Tibial nerve (tissue), 4 donors: ENCODE results near the gene IL1RAPL2. TPM values are rescaled to one million over a fixed set of nuclear protein-coding genes. Genes with fewer than 3 reads are reported as not detected.
"Not testable (repeated sequence)": the region's sequence is repeated elsewhere in the genome, so short reads cannot be mapped to it uniquely, and the experiment has no call there.

Experiments
- DNase-seq, 2 donors: peaks; one replicate each; pipeline ENCODE4 v3.0.0-alpha.2; 2019; ENCODE audit warnings: low spot score in 2 of 2
- H3K27ac ChIP-seq, 4 donors: fragments of 200-600 bp; sonication (generic) in 3 of 4; one replicate each; pipeline ENCODE4 v1.5.1; 2017 to 2019; ENCODE audit warnings: mild to moderate bottlenecking in 1 of 4
- H3K27me3 ChIP-seq, 2 donors: fragments of 200-600 bp; sonication (generic) in 1 of 2; one replicate each; pipeline versions ENCODE4 v1.5.1 to v1.6.0; 2017 to 2019
- H3K36me3 ChIP-seq, 3 donors: fragments of 200-600 bp; sonication (generic); one replicate each; pipeline ENCODE4 v1.5.1; 2018 to 2019
- H3K4me1 ChIP-seq, 4 donors: fragments of 200-600 bp; sonication (generic) in 3 of 4; one replicate each; pipeline ENCODE4 v1.5.1; 2017 to 2019
- H3K4me3 ChIP-seq, 4 donors: fragments of 200-600 bp; sonication (generic) in 3 of 4; one replicate each; pipeline ENCODE4 v1.5.1; 2017 to 2019; ENCODE audit warnings: mild to moderate bottlenecking in 1 of 4, moderate library complexity in 1 of 4
- H3K9me3 ChIP-seq, 4 donors: fragments of 200-600 bp; sonication (generic) in 3 of 4; one replicate each; pipeline ENCODE4 v1.5.1; 2017 to 2019
- CTCF ChIP-seq, 5 experiments: fragments of 200-600 bp in 3 of 5; fragments of 450-650 bp in 2 of 5; sonication (generic) in 3 of 5; IDR thresholded peaks; one replicate each; pipeline ENCODE4 v1.5.1; 2016 to 2019; ENCODE audit warnings: antibody characterized with exemption in 5 of 5, mild to moderate bottlenecking in 3 of 5, moderate library complexity in 2 of 5
- EP300 ChIP-seq, 2 donors: sonication (generic); formaldehyde crosslinking; IDR thresholded peaks; one replicate each; pipeline ENCODE4 v1.6.1; 2017; ENCODE audit warnings: antibody characterized with exemption in 2 of 2, mild to moderate bottlenecking in 1 of 2
- POLR2A ChIP-seq, 2 donors: fragments of 450-650 bp; IDR thresholded peaks; one replicate each; pipeline ENCODE4 v1.6.1; 2017; ENCODE audit warnings: antibody characterized with exemption in 2 of 2, mild to moderate bottlenecking in 2 of 2, moderate library complexity in 2 of 2
- whole genome bisulfite sequencing, 2 donors: methylation state at CpG; one replicate each; pipeline ENCODE4 v1.1.5; 2018; 5-methylcytosine and 5-hydroxymethylcytosine counted together
- total RNA-seq, 4 donors: library from RNA; depleted of rRNA; stranded (reverse); fragments of >200 nt; gene quantifications; one replicate each; pipeline ENCODE4 v1.1.0, GENCODE V29; 2016

The IL1RAPL2 gene
- total RNA-seq, 4 donors from 2014 or later = not detected

GRCh38 chrX:105220636-105221035, 654.6 kb downstream of the IL1RAPL2 start, which contains the start of gene TEX13A:
Gene TEX13A, minus strand, starts transcription at chrX:105220694. Its CDS starts 297 bp downstream, at chrX:105220397.
- DNase-seq = no peak
- Histone ChIP-seq H3K27ac (no peak within 1 kb of the TSS), H3K4me1 (no peaks in the 10 kb centered on the region), H3K36me3 (no peaks in the 10 kb centered on the region), H3K27me3 (no peaks in the 10 kb centered on the region), H3K4me3 (no peak within 1 kb of the TSS), H3K9me3 (no peaks in the 10 kb centered on the region)
- WGBS, 2 donors = 85 to 90% methylated on average over 6 to 7 of the region's 7 CpGs
- TF ChIP-seq POLR2A (IDR thresholded peaks at IDR 0.05) = no peak

- H3K9me3 ChIP-seq = no peaks in the 10 kb centered on the region
- no peaks in the 10 kb centered on the region for H3K36me3 ChIP-seq
- WGBS, 2 donors = 74 to 79% methylated on average over 3 of the region's 3 CpGs
- no peaks in the 10 kb centered on the region for H3K4me1 ChIP-seq
- H3K27me3 ChIP-seq = no peaks in the 10 kb centered on the region
- no peak for DNase-seq
- H3K4me3 ChIP-seq = no peak overlapping the region
- TF ChIP-seq EP300 (IDR thresholded peaks at IDR 0.05) (no peak), CTCF (IDR thresholded peaks at IDR 0.05) (no peak), POLR2A (IDR thresholded peaks at IDR 0.05) (no peak)
- no peak overlapping the region for H3K27ac ChIP-seq
Measured at GRCh38 chrX:105221374-105221773, 655.4 kb downstream of the IL1RAPL2 start.

GRCh38 chrX:105226499-105226898, 660.5 kb downstream of the IL1RAPL2 start:
- Histone ChIP-seq H3K4me1 (no peaks in the 10 kb centered on the region), H3K36me3 (no peaks in the 10 kb centered on the region), H3K9me3 (no peaks in the 10 kb centered on the region), H3K27ac (no peak overlapping the region), H3K4me3 (no peak overlapping the region), H3K27me3 (peaks cover 0 to 4% of the 10 kb centered on the region in 2 donors)
- TF ChIP-seq EP300 (IDR thresholded peaks at IDR 0.05) (no peak), POLR2A (IDR thresholded peaks at IDR 0.05) (no peak)
- 68 to 88% methylated on average over 5 of the region's 5 CpGs for WGBS, 2 donors
- DNase-seq = no peak

GRCh38 chrX:105228602-105229001, 662.6 kb downstream of the IL1RAPL2 start:
- Histone ChIP-seq H3K27me3 (peaks cover 0 to 4% of the 10 kb centered on the region in 2 donors), H3K9me3 (no peaks in the 10 kb centered on the region), H3K36me3 (no peaks in the 10 kb centered on the region), H3K27ac (no peak overlapping the region), H3K4me1 (no peaks in the 10 kb centered on the region), H3K4me3 (no peak overlapping the region)
- no peak for DNase-seq
- WGBS, 2 donors = 66 to 68% methylated on average over 2 of the region's 2 CpGs
- TF ChIP-seq CTCF (IDR thresholded peaks at IDR 0.05) (no peak), EP300 (IDR thresholded peaks at IDR 0.05) (no peak), POLR2A (IDR thresholded peaks at IDR 0.05) (no peak)

- Histone ChIP-seq H3K4me1 (no peaks in the 10 kb centered on the region), H3K9me3 (no peaks in the 10 kb centered on the region), H3K27ac (no peak overlapping the region), H3K36me3 (no peaks in the 10 kb centered on the region), H3K27me3 (peaks cover 0 to 4% of the 10 kb centered on the region in 2 donors), H3K4me3 (no peak overlapping the region)
- TF ChIP-seq POLR2A (IDR thresholded peaks at IDR 0.05) (no peak), CTCF (IDR thresholded peaks at IDR 0.05) (no peak), EP300 (IDR thresholded peaks at IDR 0.05) (no peak)
- 64 to 66% methylated on average over 3 of the region's 3 CpGs for WGBS, 2 donors
- no peak for DNase-seq
Measured at GRCh38 chrX:105229146-105229545, 663.1 kb downstream of the IL1RAPL2 start.

GRCh38 chrX:105237407-105237806, 671.4 kb downstream of the IL1RAPL2 start:
- not testable (repeated sequence) for H3K27me3 ChIP-seq, H3K4me3 ChIP-seq, H3K36me3 ChIP-seq, H3K4me1 ChIP-seq, H3K27ac ChIP-seq, DNase-seq, H3K9me3 ChIP-seq
- 64 to 94% methylated on average over 3 of the region's 3 CpGs for WGBS, 2 donors

- Histone ChIP-seq H3K27me3 (peaks cover 0 to 4% of the 10 kb centered on the region in 2 donors), H3K9me3 (no peaks in the 10 kb centered on the region), H3K4me3 (no peak overlapping the region), H3K36me3 (no peaks in the 10 kb centered on the region), H3K4me1 (no peaks in the 10 kb centered on the region), H3K27ac (no peak overlapping the region)
- TF ChIP-seq POLR2A (IDR thresholded peaks at IDR 0.05) = no peak
- no peak for TF ChIP-seq EP300 (IDR thresholded peaks at IDR 0.05)
- 48 to 60% methylated on average over 2 of the region's 2 CpGs for WGBS, 2 donors
- DNase-seq = no peak
Measured at GRCh38 chrX:105241056-105241455, 675.1 kb downstream of the IL1RAPL2 start.
